GM12875 (cell line): ENCODE data around the gene ADAM22.
A peak's percentile ranks its signal among the peaks of the same experiment; 100 is the strongest.

Experiments
- H3K4me3 ChIP-seq: one replicate; pipeline ENCODE4 v1.5.1; 2011; ENCODE audit warnings: low read depth, low read length, control low read depth
- CTCF ChIP-seq: IDR thresholded peaks from 2 replicates; pipeline ENCODE4 v1.5.1; 2011; ENCODE audit warnings: low read depth, mild to moderate bottlenecking, control low read depth, inconsistent platforms, low read length, moderate library complexity, borderline replicate concordance; ENCODE audit not compliant: insufficient read depth

Gene ADAM22

DNA sequence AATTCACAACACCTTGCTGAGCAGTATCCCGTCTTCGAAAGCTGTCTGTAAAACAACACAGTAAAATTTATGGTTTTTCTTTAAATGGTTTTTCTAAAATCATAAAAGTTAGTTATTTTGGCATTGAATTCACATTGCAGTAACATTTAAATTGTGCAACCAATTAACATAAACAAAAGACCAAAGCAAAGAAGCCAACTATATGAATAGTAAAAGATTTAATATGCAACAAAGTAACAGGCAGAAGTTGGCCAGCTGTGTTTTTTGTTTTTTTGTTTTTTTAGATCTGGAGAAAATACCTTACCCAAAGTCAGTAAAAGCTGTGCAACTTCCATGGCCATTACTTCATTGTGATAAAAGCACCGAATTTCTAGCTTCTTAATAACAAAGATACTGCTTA is 274.5 kb downstream of the ADAM22 start:
- no peak overlapping the region for H3K4me3 ChIP-seq

DNA sequence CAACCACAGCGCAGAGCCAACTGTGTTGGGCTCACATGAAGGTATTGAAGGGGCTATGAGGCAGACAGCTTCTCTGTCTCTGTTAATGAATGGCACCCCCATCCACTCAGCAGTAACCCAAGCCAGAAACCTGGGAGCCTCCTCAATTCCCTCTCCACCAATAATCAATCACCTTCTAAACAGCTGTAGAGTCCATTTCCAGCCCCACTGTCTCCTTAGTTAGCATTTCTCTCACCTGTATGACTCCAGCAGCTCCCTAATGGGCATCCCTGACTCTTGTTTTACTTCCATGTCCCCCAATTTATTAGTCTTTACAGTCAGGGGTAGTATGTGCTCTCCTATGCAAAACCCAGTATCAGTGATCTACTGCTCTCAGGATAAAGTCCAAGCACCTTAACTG is 278.9 kb downstream of the ADAM22 start:
- no peak overlapping the region for H3K4me3 ChIP-seq
- no peak for TF ChIP-seq CTCF

More for the DNA sequence above, 274.5 kb downstream of the ADAM22 start:
- TF ChIP-seq CTCF = no peak

GRCh38 chr7:88214456-88214855 is 280.4 kb downstream of the ADAM22 start:
- no peak overlapping the region for H3K4me3 ChIP-seq
- no peak for TF ChIP-seq CTCF

DNA sequence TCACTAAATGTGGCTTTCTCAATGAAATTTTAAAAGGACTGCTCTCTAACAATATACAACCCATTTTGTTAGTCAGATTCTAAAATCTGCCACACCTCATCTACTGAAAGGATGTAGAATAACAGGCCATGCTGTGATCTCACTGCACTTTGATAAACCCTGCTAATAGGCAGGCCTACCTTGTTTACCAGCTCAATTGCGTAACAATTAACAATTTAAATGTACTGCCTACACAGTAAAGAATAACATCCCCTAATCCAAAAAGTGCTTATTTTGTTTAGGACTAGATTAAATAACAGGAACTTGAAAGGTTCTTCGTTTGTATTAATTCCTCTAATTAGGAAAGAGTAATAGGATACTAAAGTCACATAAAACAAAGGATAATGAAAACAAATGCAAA is 281.2 kb downstream of the ADAM22 start:
- no peak overlapping the region for H3K4me3 ChIP-seq
- TF ChIP-seq CTCF = no peak

- TF ChIP-seq CTCF = no peak
- H3K4me3 ChIP-seq = no peak overlapping the region
Observed at GRCh38 chr7:88216276-88216675, 282.2 kb downstream of the ADAM22 start.

- no peak for TF ChIP-seq CTCF
- no peak overlapping the region for H3K4me3 ChIP-seq
Observed at GRCh38 chr7:88217675-88218428, 283.8 kb downstream of the ADAM22 start.

GRCh38 chr7:88218429-88218745 is 284.3 kb downstream of the ADAM22 start:
- H3K4me3 ChIP-seq = peak overlapping the region; percentile 96
- TF ChIP-seq CTCF = no peak
